T-helper 22 cell (primary cell): ENCODE measurements around the gene PTPRN2.

Experiments used
- DNase-seq: peaks from one replicate; pipeline ENCODE4 v3.0.0-alpha.2; 2020; ENCODE audit warnings: low read depth

The PTPRN2 gene

GRCh38 chr7:158028290-158028941 lies 559.2 kb downstream of the PTPRN2 start:
- no peak for DNase-seq

- DNase-seq = no peak
These were observed 560.0 kb downstream of the PTPRN2 start for GRCh38 chr7:158027646-158028045.

GRCh38 chr7:158026636-158027265 lies 560.9 kb downstream of the PTPRN2 start:
- no peak for DNase-seq

GRCh38 chr7:158025686-158026600 lies 561.7 kb downstream of the PTPRN2 start:
- no peak for DNase-seq

GRCh38 chr7:158024881-158025280 lies 562.7 kb downstream of the PTPRN2 start:
- DNase-seq = no peak

- DNase-seq = no peak
These were observed 563.3 kb downstream of the PTPRN2 start for GRCh38 chr7:158024351-158024715.

- DNase-seq = no peak
These were observed 563.8 kb downstream of the PTPRN2 start for GRCh38 chr7:158023681-158024350.

GRCh38 chr7:158023157-158023556 lies 564.5 kb downstream of the PTPRN2 start:
- no peak for DNase-seq

- DNase-seq = no peak
These were observed 565.0 kb downstream of the PTPRN2 start for GRCh38 chr7:158022601-158023000.

- DNase-seq = no peak
These were observed 565.8 kb downstream of the PTPRN2 start for GRCh38 chr7:158021836-158022235.

- no peak for DNase-seq
These were observed 566.9 kb downstream of the PTPRN2 start for GRCh38 chr7:158020706-158021095.

- no peak for DNase-seq
These were observed 567.6 kb downstream of the PTPRN2 start for GRCh38 chr7:158019726-158020705.

- no peak for DNase-seq
These were observed 568.5 kb downstream of the PTPRN2 start for GRCh38 chr7:158018971-158019645.

GRCh38 chr7:158018098-158018762 lies 569.4 kb downstream of the PTPRN2 start:
- DNase-seq = no peak

- no peak for DNase-seq
These were observed 570.2 kb downstream of the PTPRN2 start for GRCh38 chr7:158017111-158018097.

GRCh38 chr7:158016180-158017097 lies 571.2 kb downstream of the PTPRN2 start:
- no peak for DNase-seq

- DNase-seq = no peak
These were observed 572.0 kb downstream of the PTPRN2 start for GRCh38 chr7:158015403-158016179.
